Stimulated activated CD8-positive, alpha-beta memory T cell treated with anti-CD3 and anti-CD28 coated beads, Interleukin-15, amount 100 ng/mL, for 24 hours (primary cell): Measurements from ENCODE around the gene CCDC69.
"Not testable (repeated sequence)": the region's sequence is repeated elsewhere in the genome, so short reads cannot be mapped to it uniquely, and the experiment has no call there.

ENCODE experiments used
- DNase-seq: peaks from one replicate; pipeline ENCODE4 v3.0.0-alpha.2; 2020; ENCODE audit warnings: low read depth

The CCDC69 gene

GRCh38 chr5:151221574-151221973, 2.3 kb downstream of the CCDC69 start:
- no peak for DNase-seq

GRCh38 chr5:151219789-151220188, 4.1 kb downstream of the CCDC69 start:
- no peak for DNase-seq

GRCh38 chr5:151219138-151219537, 4.8 kb downstream of the CCDC69 start:
- no peak for DNase-seq

GRCh38 chr5:151218177-151218576, 5.7 kb downstream of the CCDC69 start:
- no peak for DNase-seq

- no peak for DNase-seq
These were observed 7.1 kb downstream of the CCDC69 start for GRCh38 chr5:151216781-151217180.

- no peak for DNase-seq
These were observed 8.4 kb downstream of the CCDC69 start for GRCh38 chr5:151215546-151215880.

GRCh38 chr5:151214614-151215545, 9.0 kb downstream of the CCDC69 start:
- DNase-seq, result no peak

GRCh38 chr5:151213803-151214613, 9.9 kb downstream of the CCDC69 start:
- DNase-seq, result no peak

- no peak for DNase-seq
These were observed 11.5 kb downstream of the CCDC69 start for GRCh38 chr5:151212406-151212798.

GRCh38 chr5:151208481-151208914, 15.4 kb downstream of the CCDC69 start:
- no peak for DNase-seq

- no peak for DNase-seq
These were observed 18.5 kb downstream of the CCDC69 start for GRCh38 chr5:151205411-151205810.

- no peak for DNase-seq
These were observed 19.8 kb downstream of the CCDC69 start for GRCh38 chr5:151204051-151204450.

GRCh38 chr5:151202381-151203139, 21.3 kb downstream of the CCDC69 start:
- DNase-seq, result no peak

GRCh38 chr5:151200913-151201595, 22.8 kb downstream of the CCDC69 start:
- DNase-seq, result no peak

GRCh38 chr5:151199581-151200185, 24.2 kb downstream of the CCDC69 start:
- DNase-seq, result no peak

GRCh38 chr5:151198861-151199260, 25.0 kb downstream of the CCDC69 start:
- DNase-seq, result no peak

- DNase-seq, result not testable (repeated sequence)
These were observed 26.6 kb downstream of the CCDC69 start for GRCh38 chr5:151197291-151197600.

- DNase-seq, result no peak
These were observed 27.2 kb downstream of the CCDC69 start for GRCh38 chr5:151196556-151197290.

- DNase-seq, result no peak
These were observed 28.3 kb downstream of the CCDC69 start for GRCh38 chr5:151195622-151196021.

- no peak for DNase-seq
These were observed 31.3 kb downstream of the CCDC69 start for GRCh38 chr5:151192626-151193025.

GRCh38 chr5:151191661-151192060, 32.2 kb downstream of the CCDC69 start:
- no peak for DNase-seq
